Neural crest cell (in vitro differentiated cells): ENCODE data around the gene SLC2A5. TPM values are rescaled to one million over a fixed set of nuclear protein-coding genes. Genes with fewer than 3 reads are reported as not detected.
"Not testable (repeated sequence)": the region's sequence is repeated elsewhere in the genome, so short reads cannot be mapped to it uniquely, and the experiment has no call there.

Experiments used
- DNase-seq: peaks from one replicate; pipeline ENCODE4 v3.0.0; 2021; ENCODE audit warnings: low read depth, mixed read lengths, low spot score
- H3K27ac Mint-ChIP-seq: one replicate; pipeline ENCODE4 v1.8.0; 2021; ENCODE audit warnings: mild to moderate bottlenecking, mixed read lengths; ENCODE audit not compliant: unreplicated experiment
- H3K27me3 Mint-ChIP-seq: 2 replicates; pipeline ENCODE4 v1.8.0; 2021; ENCODE audit warnings: low read depth, mild to moderate bottlenecking, mixed read lengths
- H3K36me3 Mint-ChIP-seq: 2 replicates; pipeline ENCODE4 v1.8.0; 2021; ENCODE audit warnings: low read depth, mild to moderate bottlenecking, mixed read lengths
- H3K4me1 Mint-ChIP-seq: 2 replicates; pipeline ENCODE4 v1.8.0; 2021; ENCODE audit warnings: mixed read lengths
- H3K4me3 Mint-ChIP-seq: one replicate; pipeline ENCODE4 v1.8.0; 2021; ENCODE audit warnings: mild to moderate bottlenecking, mixed read lengths
- H3K9me3 Mint-ChIP-seq: 2 replicates; pipeline ENCODE4 v1.8.0; 2021; ENCODE audit warnings: mixed read lengths
- total RNA-seq: library from RNA; stranded (reverse); gene quantifications from 2 replicates; pipeline ENCODE4 v1.2.1, GENCODE V29; 2021
- TF ChIP-seq, protein P1 (sequence below): fragments of 200-600 bp; sonication (generic); conservative IDR thresholded peaks from 2 replicates; pipeline ENCODE4 v1.5.0; 2021; ENCODE audit warnings: antibody characterized with exemption, mild to moderate bottlenecking

SLC2A5 gene
- total RNA-seq, 1 donor from 2014 or later = not detected

DNA sequence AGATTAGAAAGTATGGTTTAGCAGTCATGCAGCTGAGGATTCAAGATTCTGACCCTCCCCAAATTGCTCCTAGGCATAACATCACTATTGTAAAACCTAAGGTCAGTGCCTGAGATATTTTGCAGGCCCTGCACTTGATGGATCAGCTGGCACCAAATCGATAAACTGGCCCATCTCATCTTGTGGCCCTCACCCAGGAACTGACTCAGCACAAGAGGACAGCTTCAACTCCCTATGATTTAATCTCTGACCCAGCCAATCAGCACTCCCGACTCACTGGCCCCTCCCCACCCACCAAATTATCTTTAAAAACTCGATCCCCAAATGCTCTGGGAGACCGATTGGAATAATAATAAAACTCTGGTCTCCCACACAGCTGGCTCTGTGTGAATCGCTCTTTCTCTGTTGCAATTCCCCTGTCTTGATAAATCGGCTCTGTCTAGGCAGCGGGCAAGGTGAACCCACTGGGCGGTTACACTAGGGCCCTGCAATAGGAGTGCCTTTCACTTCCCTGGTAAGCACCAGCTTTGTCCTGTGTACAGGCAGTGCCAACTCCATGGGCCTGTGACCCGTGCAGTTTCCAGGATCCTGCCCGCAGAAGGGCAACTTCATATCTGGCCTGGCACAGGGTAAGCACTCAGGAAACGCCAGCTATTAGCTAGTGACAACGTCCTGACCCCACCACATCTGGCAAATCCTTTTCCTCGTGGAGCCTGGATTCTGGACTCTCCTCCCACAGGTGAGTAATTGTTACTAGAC, 28.7 kb upstream of the SLC2A5 start:
- TF ChIP-seq, protein P1, sequence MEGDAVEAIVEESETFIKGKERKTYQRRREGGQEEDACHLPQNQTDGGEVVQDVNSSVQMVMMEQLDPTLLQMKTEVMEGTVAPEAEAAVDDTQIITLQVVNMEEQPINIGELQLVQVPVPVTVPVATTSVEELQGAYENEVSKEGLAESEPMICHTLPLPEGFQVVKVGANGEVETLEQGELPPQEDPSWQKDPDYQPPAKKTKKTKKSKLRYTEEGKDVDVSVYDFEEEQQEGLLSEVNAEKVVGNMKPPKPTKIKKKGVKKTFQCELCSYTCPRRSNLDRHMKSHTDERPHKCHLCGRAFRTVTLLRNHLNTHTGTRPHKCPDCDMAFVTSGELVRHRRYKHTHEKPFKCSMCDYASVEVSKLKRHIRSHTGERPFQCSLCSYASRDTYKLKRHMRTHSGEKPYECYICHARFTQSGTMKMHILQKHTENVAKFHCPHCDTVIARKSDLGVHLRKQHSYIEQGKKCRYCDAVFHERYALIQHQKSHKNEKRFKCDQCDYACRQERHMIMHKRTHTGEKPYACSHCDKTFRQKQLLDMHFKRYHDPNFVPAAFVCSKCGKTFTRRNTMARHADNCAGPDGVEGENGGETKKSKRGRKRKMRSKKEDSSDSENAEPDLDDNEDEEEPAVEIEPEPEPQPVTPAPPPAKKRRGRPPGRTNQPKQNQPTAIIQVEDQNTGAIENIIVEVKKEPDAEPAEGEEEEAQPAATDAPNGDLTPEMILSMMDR = no peak
- no peak for DNase-seq
- Mint-ChIP-seq H3K27ac (no peak overlapping the region), H3K36me3 (peaks cover 5% of the 10 kb centered on the region), H3K4me3 (no peak overlapping the region), H3K4me1 (no peaks in the 10 kb centered on the region), H3K9me3 (peaks cover 14% of the 10 kb centered on the region), H3K27me3 (peaks cover 3% of the 10 kb centered on the region)

DNA sequence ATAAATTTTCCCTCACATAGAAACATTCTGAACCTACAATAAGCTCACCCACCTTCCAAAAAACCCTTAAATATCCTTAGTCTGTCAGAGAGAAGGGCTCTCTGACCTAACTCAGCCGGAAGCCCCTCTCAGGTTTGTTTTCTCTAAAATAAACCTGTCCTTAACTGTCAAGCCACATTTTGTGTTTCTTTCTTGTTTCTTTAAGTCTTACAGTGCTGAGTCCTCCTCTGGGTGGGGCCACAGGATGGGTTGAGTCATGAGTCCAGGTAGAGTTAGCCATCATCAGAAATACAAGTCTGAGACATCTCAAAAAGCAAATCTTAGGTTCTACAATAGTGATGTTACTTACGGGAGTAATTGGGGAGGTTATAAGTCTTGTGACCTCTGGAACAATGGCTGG, 26.4 kb upstream of the SLC2A5 start:
- Mint-ChIP-seq H3K4me3 (no peak overlapping the region), H3K4me1 (no peaks in the 10 kb centered on the region), H3K27ac (no peak overlapping the region), H3K27me3 (peaks cover 3% of the 10 kb centered on the region), H3K36me3 (peaks cover 5% of the 10 kb centered on the region), H3K9me3 (peaks cover 14% of the 10 kb centered on the region)
- DNase-seq = no peak
- TF ChIP-seq, protein P1 = no peak

DNA sequence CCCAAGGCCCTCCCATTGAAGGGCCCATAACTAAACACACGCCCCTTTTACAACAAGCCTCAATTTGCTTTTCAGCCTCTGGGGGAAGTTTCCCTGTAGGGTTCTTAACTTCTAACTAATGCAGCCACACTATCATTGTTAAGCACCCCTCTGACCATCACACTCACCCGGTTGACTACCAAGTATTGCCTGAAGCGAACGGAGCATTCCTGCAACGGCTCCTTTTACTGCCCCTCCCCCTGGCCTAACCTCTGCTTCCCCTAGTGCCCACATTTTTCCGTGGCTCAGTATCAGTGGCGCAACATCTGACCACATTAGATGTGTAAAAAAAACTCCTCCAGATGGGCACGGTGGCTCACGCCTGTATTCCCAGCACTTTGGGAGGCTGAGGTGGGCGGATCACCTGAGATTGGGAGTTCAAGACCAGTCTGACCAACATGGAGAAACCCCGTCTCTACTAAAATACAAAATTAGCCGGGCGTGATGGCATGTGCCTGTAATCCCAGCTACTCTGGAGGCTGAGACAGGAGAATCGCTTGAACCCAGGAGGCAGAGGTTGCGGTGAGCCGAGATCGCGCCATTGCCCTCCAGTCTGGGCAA, 24.7 kb upstream of the SLC2A5 start:
- not testable (repeated sequence) for H3K4me1 Mint-ChIP-seq, H3K27ac Mint-ChIP-seq, H3K36me3 Mint-ChIP-seq, H3K4me3 Mint-ChIP-seq, DNase-seq, H3K27me3 Mint-ChIP-seq
- peaks cover 14% of the 10 kb centered on the region for H3K9me3 Mint-ChIP-seq

DNA sequence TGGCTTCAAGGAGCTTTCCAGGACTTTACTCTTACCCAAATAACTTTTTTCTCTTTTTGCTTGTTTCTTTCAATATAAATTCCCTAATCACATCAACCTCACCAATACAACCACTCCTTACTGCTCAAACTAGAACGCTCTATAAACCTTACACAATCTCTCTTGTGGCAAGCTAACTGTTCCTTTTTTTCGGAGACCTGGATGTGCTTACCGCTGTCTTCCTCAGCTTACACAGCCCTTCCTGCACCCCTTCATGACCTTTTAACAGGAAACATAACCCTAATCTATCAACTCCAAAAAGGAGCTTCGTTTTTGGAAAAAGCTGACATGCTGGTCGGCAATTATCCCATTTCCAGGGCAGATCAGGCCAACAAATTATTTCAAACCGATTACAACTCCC, 24.1 kb upstream of the SLC2A5 start:
- Mint-ChIP-seq H3K36me3 (peaks cover 5% of the 10 kb centered on the region), H3K27me3 (peaks cover 7% of the 10 kb centered on the region), H3K27ac (no peak overlapping the region), H3K9me3 (peaks cover 14% of the 10 kb centered on the region), H3K4me3 (no peak overlapping the region), H3K4me1 (no peaks in the 10 kb centered on the region)
- DNase-seq = no peak
- TF ChIP-seq, protein P1 = no peak

DNA sequence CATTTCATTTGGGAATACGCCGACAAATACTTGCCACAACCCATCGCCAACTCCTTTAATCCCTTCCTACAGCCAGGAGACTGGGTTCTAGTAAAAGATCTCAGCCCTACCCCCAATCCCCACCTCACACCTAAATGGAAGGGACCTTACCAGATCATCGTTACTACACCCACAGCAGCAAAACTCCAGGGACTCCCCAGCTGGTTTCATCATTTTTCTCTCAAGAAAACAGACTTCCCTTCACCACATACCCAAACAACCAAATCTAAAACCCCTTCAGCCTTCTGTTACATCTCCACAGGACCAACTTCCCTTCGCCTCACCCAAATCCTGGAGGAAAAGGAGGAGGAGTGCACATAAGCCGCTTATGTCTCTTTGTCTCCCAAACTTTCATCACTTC, 23.7 kb upstream of the SLC2A5 start:
- no peak overlapping the region for H3K27ac Mint-ChIP-seq
- DNase-seq = no peak
- H3K27me3 Mint-ChIP-seq = peaks cover 7% of the 10 kb centered on the region
- peaks cover 14% of the 10 kb centered on the region for H3K9me3 Mint-ChIP-seq
- no peak overlapping the region for H3K4me3 Mint-ChIP-seq
- peaks cover 5% of the 10 kb centered on the region for H3K36me3 Mint-ChIP-seq
- TF ChIP-seq, protein P1 = no peak
- no peaks in the 10 kb centered on the region for H3K4me1 Mint-ChIP-seq

DNA sequence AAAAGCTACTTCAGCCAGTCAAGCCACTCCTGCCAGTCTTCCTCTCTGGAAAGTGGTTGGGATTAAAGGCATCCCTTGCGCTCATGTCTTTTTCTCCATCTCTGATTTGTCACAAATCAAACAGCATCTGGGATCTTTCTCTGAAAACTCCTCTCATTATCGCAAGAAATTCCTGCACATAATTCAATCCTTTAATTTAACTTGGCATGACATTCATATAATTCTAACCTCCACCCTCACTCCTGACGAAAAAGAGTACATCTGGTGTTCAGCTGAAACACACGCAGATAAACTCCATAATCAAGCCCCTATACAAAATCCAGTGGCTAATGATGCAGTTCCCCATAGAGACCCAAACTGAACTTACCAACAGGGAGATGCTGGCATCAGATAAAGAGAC, 19.4 kb upstream of the SLC2A5 start:
- H3K4me1 Mint-ChIP-seq = no peaks in the 10 kb centered on the region
- H3K9me3 Mint-ChIP-seq = peaks cover 2% of the 10 kb centered on the region
- H3K4me3 Mint-ChIP-seq = no peak overlapping the region
- TF ChIP-seq, protein P1 = no peak
- DNase-seq = no peak
- H3K36me3 Mint-ChIP-seq = peaks cover 3% of the 10 kb centered on the region
- no peak overlapping the region for H3K27ac Mint-ChIP-seq
- H3K27me3 Mint-ChIP-seq = peaks cover 4% of the 10 kb centered on the region
